ENCODE measurements around the gene CDHR2.

DNA sequence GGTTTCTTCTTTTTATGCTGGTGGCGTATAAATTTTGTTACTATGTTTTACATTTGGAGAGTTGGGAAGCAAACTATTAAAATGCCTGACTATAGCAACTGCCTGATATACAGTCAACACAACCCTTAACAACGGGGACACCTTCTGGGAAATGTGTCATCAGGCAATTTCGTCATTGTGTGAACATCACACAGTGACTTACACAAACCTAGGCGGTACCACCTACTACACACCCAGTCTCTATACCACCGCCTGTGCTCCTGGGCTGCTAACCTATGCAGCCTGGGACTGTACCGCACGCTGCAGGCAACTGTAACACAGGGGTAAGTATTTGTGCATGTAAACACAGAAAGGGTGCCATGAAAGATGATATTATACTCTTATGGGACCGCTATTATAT is 1.3 kb upstream of the CDHR2 start:
- TF ChIP-seq POLR2A (IDR thresholded peaks at IDR 0.05) (no peak), POLR2AphosphoS5 (IDR thresholded peaks at IDR 0.05; ENCODE audit: insufficient read depth in 1 of 2, low read depth in 1 of 2) (no peak)
- TF ChIP-seq, protein P1, sequence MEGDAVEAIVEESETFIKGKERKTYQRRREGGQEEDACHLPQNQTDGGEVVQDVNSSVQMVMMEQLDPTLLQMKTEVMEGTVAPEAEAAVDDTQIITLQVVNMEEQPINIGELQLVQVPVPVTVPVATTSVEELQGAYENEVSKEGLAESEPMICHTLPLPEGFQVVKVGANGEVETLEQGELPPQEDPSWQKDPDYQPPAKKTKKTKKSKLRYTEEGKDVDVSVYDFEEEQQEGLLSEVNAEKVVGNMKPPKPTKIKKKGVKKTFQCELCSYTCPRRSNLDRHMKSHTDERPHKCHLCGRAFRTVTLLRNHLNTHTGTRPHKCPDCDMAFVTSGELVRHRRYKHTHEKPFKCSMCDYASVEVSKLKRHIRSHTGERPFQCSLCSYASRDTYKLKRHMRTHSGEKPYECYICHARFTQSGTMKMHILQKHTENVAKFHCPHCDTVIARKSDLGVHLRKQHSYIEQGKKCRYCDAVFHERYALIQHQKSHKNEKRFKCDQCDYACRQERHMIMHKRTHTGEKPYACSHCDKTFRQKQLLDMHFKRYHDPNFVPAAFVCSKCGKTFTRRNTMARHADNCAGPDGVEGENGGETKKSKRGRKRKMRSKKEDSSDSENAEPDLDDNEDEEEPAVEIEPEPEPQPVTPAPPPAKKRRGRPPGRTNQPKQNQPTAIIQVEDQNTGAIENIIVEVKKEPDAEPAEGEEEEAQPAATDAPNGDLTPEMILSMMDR (IDR thresholded peaks at IDR 0.05) = no peak
